Neutrophil (primary cell): Measurements from ENCODE around the gene UPF2.

Experiments
- H3K27ac ChIP-seq: fragments of 200-600 bp; sonication (generic); 2 replicates; pipeline ENCODE4 v1.5.1; 2016; ENCODE audit warnings: mild to moderate bottlenecking, moderate library complexity
- H3K27me3 ChIP-seq: fragments of 200-600 bp; sonication (generic); 2 replicates; pipeline ENCODE4 v1.6.0; 2016; ENCODE audit warnings: mild to moderate bottlenecking
- H3K36me3 ChIP-seq: fragments of 200-600 bp; sonication (generic); 2 replicates; pipeline ENCODE4 v1.5.1; 2017
- H3K4me1 ChIP-seq, 2 experiments: fragments of 200-600 bp in 1 of 2; sonication (generic) in 1 of 2; 1 replicate in 1 of 2; 2 replicates in 1 of 2; pipeline versions ENCODE4 v1.5.1 to v1.6.1; 2013 to 2016; ENCODE audit warnings: low read depth in 1 of 2, low read length in 1 of 2, mild to moderate bottlenecking in 1 of 2, moderate library complexity in 1 of 2; ENCODE audit not compliant: control insufficient read depth in 1 of 2, insufficient read depth in 1 of 2
- H3K4me3 ChIP-seq, 2 experiments: fragments of 200-600 bp in 1 of 2; sonication (generic) in 1 of 2; 1 replicate in 1 of 2; 2 replicates in 1 of 2; pipeline ENCODE4 v1.5.1; 2013 to 2016; ENCODE audit warnings: low read depth in 1 of 2, low read length in 1 of 2, mild to moderate bottlenecking in 1 of 2, moderate library complexity in 1 of 2
- H3K9me3 ChIP-seq: fragments of 200-600 bp; sonication (generic); 2 replicates; pipeline ENCODE4 v1.5.1; 2016
- TF ChIP-seq, protein P1 (sequence below): fragments of 200-600 bp; sonication (generic); IDR thresholded peaks from 2 replicates; pipeline ENCODE4 v1.5.1; 2016; ENCODE audit warnings: antibody characterized with exemption

UPF2 gene

DNA sequence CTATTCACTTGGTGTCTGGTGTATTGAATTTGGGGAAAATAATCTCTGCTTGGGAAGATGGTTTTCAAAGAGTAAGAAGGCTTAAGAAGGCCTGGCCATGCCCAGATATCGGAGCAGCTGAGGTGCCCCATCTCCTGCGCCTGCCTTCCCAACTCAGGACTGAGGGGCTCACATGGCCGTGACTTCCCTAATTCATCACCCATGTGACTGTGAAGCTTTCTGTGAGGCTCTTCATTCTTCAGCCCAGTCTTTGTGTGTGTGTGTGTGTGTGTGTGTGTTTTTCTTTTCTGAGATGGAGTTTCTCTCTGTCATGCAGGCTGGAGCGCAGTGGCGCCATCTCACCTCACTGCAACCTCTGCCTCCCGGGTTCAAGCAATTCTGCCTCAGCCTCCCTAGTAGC, 166.3 kb downstream of the UPF2 start:
- H3K4me3 ChIP-seq, result no peak overlapping the region
- no peaks in the 10 kb centered on the region for H3K4me1 ChIP-seq
- no peak overlapping the region for H3K27ac ChIP-seq
- H3K27me3 ChIP-seq, result no peaks in the 10 kb centered on the region
- TF ChIP-seq, protein P1, sequence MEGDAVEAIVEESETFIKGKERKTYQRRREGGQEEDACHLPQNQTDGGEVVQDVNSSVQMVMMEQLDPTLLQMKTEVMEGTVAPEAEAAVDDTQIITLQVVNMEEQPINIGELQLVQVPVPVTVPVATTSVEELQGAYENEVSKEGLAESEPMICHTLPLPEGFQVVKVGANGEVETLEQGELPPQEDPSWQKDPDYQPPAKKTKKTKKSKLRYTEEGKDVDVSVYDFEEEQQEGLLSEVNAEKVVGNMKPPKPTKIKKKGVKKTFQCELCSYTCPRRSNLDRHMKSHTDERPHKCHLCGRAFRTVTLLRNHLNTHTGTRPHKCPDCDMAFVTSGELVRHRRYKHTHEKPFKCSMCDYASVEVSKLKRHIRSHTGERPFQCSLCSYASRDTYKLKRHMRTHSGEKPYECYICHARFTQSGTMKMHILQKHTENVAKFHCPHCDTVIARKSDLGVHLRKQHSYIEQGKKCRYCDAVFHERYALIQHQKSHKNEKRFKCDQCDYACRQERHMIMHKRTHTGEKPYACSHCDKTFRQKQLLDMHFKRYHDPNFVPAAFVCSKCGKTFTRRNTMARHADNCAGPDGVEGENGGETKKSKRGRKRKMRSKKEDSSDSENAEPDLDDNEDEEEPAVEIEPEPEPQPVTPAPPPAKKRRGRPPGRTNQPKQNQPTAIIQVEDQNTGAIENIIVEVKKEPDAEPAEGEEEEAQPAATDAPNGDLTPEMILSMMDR, result no peak
- no peaks in the 10 kb centered on the region for H3K36me3 ChIP-seq
- H3K9me3 ChIP-seq, result no peaks in the 10 kb centered on the region

DNA sequence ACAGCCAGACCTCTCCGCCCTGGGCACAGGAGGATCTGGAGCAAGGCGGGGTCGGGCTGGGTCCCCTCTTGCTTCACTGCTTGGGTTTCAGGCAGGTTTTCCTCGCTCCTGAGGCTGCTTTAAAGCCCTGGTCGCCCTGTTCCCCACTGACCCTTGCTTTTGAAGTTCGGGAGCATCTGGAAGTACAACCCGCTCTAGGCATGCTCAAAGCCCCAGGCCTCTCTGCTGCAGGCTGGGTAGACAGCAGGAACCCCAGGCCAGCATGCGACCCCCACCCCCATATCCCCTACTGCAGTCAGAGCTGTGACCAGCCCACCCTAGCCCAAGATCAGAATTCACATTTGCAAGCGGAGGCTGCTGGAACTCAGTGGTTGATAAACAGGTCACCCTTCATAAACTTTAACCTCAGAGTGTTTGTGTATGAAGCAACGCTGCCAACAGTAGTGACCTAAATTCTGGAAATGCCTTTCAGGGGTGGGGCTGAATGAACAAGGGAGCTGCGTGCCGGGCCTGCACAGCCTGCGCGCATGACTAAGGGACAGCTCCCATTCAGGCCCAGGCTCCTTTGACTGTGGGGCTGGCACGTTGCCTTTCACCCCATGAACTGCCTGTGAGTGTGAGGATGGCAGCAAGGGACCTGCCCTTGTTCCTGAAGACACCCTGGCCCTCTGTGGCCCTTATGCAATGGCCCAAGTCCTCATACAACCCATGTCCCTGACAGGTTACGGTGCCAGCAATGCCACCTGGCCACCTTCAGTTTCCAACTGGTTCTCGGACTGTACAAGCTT, 166.9 kb downstream of the UPF2 start:
- H3K4me1 ChIP-seq, result no peaks in the 10 kb centered on the region
- no peaks in the 10 kb centered on the region for H3K9me3 ChIP-seq
- H3K36me3 ChIP-seq, result no peaks in the 10 kb centered on the region
- H3K27me3 ChIP-seq, result no peaks in the 10 kb centered on the region
- TF ChIP-seq, protein P1, result no peak
- H3K27ac ChIP-seq, result no peak overlapping the region
- H3K4me3 ChIP-seq, result no peak overlapping the region

DNA sequence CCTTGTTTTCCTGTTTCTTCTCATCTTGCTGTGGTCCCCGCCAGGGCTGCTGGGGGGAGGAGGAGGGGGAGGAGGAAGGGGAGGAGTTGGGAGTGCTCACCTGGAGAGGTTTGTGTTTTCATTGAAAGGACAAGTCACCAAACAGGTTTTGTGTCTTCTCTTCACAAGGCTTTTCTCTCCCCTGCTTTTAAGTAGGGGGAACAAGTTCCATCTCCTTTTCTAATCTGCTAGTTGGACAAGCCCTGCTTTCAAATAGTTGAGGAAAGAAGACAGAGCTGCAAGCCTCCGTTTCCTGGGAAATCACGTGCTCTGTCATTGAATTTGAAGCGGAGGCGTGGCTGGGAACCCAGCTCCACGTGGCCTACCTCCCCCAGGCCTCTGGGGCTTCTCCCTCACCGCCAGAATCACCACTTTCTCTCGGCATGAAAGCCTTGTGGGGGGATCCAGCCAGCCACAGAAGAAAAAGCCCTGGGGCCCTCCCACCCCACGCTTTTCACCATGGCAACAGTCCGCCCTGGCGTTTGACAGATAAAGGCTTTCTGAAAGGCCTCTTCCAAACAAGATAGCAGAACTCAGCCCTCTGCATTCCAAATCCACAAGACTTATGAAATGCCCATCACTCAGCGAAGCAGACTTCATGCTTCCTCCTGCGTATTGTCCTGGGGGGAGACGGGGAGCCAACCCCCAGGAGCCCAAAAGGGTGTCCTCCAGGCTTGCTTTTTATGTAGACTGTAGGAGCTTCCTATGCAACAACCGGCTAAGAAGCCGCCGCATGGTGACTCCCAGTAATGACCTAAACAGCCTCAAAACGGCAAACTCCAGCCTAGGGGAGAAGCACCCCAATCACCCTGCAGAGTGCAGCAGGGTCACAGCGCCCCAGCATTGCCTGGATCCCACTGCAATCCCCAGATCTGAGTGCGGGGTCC, 167.8 kb downstream of the UPF2 start:
- TF ChIP-seq, protein P1, result no peak
- no peak overlapping the region for H3K27ac ChIP-seq
- H3K36me3 ChIP-seq, result no peaks in the 10 kb centered on the region
- no peak overlapping the region for H3K4me3 ChIP-seq
- H3K9me3 ChIP-seq, result no peaks in the 10 kb centered on the region
- H3K27me3 ChIP-seq, result no peaks in the 10 kb centered on the region
- H3K4me1 ChIP-seq, result peaks cover 0 to 6% of the 10 kb centered on the region in 2 experiments

DNA sequence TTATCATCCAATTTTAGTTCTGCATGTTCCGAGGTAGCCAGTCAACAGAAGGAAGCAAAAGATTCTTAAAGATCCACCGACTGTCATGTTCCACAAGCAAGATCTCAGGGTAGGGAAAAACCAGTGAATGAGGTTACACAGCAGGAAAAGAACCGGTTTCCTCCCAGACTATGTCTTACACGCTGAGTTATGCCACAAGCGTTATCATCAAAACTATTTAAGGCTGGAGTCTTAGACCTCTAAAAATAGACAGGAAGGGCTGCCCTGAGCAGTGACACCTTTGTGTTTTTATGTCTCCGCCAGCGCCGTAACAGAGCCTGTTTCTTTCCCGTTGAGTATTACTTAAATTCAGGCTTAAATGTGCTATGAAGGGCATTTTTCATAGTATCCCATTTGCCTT, 171.1 kb downstream of the UPF2 start:
- Histone ChIP-seq H3K27ac (no peak overlapping the region), H3K36me3 (no peaks in the 10 kb centered on the region), H3K9me3 (no peaks in the 10 kb centered on the region)

DNA sequence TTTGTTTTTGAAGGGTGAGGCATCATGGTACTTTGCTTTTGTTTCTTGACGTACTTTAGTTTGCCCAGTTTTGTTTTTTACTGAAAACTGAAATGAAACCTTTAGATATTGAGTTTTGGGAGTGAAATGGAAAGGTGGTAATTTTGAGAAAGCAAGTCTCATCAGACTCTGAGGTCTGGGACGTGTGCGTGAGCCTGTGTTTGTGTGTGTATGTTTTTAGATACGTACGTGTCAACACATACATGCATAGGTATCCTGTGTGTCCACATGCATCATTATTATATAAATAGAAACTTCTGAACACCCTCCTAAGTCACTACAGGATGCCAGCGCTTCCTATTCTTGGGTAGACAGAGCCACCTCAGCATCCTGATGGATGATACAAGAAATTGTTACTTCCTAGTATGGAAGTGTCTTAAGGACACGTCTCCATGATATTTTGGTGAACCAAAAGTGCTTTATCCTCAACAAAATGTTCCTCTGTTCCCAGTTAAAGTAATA, 171.7 kb downstream of the UPF2 start:
- no peak overlapping the region for H3K4me3 ChIP-seq

More for the DNA sequence above, 171.1 kb downstream of the UPF2 start:
- Histone ChIP-seq H3K4me3 (no peak overlapping the region), H3K27me3 (no peaks in the 10 kb centered on the region), H3K4me1 (peaks cover 0 to 6% of the 10 kb centered on the region in 2 experiments)
- TF ChIP-seq, protein P1, result no peak

More for the DNA sequence above, 171.7 kb downstream of the UPF2 start:
- Histone ChIP-seq H3K9me3 (no peaks in the 10 kb centered on the region), H3K27me3 (no peaks in the 10 kb centered on the region), H3K36me3 (no peaks in the 10 kb centered on the region), H3K27ac (no peak overlapping the region), H3K4me1 (peaks cover 0 to 6% of the 10 kb centered on the region in 2 experiments)
- TF ChIP-seq, protein P1, result no peak
